ENCODE data around the gene GEMIN8.

The GEMIN8 gene, protein sequence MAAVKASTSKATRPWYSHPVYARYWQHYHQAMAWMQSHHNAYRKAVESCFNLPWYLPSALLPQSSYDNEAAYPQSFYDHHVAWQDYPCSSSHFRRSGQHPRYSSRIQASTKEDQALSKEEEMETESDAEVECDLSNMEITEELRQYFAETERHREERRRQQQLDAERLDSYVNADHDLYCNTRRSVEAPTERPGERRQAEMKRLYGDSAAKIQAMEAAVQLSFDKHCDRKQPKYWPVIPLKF

DNA sequence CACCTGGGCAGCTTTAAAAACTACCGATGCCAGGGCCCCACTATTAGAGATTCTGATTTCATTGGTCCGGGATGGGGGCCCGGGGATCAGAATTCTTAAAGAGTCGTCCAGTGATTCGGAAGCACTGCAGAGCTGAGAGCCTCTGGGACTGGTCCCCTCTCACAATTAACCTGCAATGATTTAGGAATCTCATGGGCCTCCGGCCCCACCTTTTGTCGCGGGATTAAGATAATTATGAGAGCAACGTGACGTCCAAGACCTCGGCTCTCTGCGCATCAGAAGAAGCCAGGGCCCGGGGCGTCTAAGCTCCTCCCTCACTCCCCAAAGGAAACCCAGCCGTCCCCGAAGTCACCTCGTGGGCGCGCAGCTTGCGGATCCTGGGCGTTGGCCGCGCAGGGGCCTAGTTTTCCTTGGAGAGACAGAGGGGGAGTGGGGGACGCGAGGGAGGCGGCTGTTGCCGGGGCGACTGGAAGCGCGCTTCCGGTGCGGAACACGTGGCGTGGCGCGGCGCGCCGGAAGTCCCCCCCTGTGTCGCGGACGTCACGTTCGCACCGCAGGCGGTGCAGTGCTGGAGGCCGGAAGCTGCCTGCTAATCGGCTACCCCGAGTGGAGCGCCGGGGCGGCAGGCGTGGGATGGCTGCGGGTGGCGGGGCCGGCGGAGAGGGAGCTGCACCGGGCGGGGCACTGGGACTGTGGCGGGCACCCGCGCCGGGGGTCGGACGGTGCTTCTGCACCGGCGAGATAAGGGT is at the start of gene GEMIN8:
Gene GEMIN8, minus strand, starts transcription at position 468 of the 749 bp plus-strand sequence. CDS start 8,414 bp downstream, outside the sequence.
- DNase-seq (ENCODE audit: low read depth in 3 of 3), result peak; percentile 64 to 75 (median 71)

DNA sequence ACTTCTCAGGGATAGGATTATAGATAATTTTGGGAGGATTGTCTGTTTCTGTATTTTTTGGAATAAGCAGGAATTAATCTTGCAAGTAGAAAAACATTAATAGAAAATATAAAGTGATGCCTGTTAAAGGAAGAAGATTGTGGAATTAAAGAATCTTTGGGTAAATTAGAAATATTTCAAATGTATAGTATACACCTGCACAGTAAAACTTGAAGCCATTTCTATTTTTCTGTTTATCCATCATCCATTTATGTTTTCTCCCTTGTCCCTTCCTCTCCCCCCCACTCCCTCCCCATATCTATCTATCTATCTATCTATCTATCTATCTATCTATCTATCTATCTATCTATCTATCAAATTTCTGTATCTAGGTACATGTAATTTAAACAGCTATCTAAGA is 46.9 kb upstream of the GEMIN8 start:
- DNase-seq (ENCODE audit: low read depth in 3 of 3), result no peak

DNA sequence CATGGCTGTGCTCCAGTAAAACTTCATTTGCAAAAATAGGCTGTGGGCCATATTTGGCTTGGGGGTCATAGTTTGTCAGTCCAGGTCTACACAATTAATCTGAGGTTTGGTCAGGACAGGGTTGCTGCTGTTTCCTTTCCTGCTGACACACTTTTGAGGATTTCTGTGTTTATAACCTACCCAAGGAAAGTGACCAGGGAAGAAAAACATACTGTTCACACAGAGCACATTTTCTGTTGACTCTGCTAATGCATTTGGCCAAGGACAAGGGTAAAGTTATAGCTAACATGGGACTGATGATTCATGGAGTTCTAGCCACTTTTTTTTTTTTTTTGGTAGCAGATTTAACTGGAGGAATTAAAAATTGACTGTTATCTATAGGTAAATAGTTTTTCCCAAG is 43.9 kb upstream of the GEMIN8 start:
- DNase-seq (ENCODE audit: low read depth in 3 of 3), result no peak

DNA sequence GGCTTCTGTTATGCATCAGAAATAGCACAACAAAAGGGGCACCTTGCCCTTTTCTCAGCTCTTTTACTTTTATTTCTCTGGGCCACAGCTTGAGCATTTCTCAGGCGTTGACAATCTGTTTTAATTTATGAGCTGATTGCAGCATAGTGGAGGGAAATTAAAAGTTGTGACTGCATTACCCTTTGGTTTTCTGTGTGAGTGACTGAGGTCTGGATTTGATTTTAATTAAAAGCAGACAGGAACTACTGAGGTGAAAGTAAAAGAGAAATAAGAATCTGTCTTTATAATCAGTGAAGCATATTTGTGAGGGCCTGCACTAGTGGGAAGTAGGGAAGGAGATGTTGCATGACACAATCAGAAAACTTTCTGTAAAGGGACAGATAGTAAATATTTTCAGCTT is 43.4 kb upstream of the GEMIN8 start:
- no peak for DNase-seq (ENCODE audit: low read depth in 3 of 3)

DNA sequence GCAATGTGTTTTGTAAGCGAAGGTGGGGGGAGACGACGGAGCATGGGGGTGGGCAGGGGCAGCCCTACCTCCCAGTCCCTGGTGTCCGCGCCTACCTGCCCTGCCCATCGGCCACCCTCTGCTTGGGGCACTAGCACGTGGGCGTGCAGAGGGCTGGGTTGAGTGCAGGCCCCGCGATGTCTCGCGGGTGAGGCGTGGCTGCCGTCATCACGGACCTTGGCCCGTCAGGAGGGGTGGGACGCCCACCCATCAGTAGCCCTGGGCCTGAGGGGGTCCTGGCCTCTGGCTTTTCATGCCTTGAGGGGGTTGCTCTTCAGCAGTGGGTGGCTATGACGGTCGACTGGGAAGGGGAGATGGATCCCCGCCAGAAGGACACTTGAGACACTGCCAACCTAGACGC is 36.1 kb upstream of the GEMIN8 start:
- DNase-seq (ENCODE audit: low read depth in 3 of 3), result no peak

DNA sequence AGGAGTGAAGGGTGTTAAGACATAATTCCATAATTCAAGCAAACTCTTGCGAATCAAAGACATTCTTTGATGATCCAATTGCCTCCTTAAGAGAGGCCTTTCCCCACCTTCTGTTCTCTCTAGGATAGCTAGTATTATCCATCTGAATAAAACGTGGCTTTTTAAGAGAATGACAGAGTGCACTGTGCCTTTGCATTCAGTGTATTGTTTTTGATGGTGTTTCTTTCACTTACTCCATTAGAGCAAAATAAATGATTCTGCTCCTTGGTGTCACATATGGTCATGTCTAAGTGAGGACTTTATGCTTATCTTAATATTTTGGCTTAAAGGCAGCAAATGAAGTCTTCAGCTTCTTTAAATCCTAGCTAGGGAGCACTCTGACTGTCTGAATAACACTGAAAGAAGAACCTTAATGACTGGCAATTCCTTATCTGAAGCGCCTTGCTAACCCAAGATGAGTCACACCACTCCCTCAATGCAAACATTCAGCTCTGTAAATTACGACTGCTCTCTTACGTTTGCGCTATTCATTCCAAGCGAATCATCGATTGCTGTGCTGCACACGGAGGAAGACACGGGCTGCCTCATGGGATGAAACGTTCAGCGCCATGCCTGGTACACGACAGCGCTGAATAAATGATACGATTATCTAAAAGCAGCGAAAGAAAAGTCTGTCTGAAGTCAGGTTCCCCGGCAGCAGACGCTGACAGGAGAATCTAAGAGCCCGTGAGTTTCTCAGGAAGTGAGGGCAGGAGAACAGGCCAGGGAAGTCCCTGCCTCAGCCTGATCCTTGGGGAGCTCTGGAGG is 35.1 kb upstream of the GEMIN8 start:
- DNase-seq (ENCODE audit: low read depth in 3 of 3), result no peak

DNA sequence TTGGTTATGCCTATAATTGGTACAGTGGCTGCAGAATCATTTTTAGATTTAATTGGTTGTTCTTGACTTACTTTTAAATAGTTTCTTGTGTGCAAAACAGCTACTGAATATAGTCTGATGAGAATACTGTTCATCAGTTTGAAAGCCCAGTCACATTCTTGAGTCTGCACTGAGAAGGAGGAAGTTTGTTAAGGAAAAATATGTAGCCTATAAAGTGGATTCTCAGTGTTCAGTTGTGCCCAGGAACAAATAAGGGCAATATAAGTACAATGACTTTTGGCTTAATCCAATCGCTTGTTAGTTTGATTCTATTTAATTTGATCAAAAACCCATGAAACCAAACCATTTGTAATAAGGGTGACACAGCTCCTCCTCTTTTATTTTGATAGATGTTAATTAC is 32.8 kb upstream of the GEMIN8 start:
- DNase-seq (ENCODE audit: low read depth in 3 of 3), result no peak

DNA sequence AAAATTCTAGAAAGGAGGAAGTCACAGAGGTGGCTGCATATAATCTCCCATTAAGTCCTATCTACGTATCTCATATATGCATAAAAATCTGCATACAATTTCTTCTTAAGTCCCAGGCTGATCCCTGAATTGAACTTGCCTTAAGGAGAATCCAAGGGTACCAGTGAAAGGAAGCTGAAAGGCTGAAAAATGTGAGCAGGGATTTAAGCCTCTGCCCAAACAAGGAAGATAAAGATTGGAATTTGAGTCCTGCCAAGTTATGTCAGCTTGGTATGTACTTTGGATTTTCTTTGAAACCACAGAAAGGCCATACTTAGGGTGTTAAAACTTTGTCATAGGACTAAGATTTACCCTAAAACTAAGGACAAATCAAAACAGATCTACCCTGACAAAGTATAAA is 26.5 kb upstream of the GEMIN8 start:
- no peak for DNase-seq (ENCODE audit: low read depth in 3 of 3)

DNA sequence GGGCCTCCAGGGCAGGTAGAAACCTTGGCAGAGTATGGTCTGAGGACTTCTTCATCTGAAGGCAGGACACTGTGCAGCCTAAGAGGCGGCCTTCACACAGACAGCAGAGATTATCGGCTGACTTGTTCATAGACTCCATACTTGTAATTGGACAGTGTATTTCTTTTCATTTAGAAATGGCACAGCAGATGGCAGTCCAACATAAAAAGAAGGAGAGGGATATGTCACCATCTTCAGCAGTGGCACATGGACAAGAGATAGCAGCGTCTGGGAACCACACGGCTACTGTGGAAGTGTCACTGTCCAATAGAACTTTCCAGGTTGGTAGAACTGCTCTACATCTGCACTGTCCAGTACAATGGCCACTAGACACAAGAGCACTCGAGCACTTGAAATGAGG is 21.7 kb upstream of the GEMIN8 start:
- no peak for DNase-seq (ENCODE audit: low read depth in 3 of 3)

DNA sequence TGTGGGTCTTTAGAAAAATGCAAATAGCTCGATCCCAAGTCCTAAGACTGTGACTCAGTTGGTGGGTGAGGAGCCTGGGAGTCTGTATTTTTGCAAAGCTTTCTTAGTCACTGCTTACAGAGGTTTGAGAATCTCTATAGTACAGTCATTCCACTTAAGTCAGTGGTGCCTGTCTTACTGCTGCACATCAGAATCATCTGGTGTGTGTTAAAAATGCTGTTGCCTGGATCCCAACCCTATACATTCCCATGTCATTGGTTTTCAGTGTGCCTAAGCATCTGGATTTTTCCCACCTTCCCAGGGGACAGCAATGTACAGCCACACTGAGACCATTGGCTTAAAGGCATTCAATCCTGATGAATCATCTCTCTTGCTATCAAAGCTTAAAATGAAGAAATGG is 21.0 kb upstream of the GEMIN8 start:
- DNase-seq (ENCODE audit: low read depth in 3 of 3), result no peak

DNA sequence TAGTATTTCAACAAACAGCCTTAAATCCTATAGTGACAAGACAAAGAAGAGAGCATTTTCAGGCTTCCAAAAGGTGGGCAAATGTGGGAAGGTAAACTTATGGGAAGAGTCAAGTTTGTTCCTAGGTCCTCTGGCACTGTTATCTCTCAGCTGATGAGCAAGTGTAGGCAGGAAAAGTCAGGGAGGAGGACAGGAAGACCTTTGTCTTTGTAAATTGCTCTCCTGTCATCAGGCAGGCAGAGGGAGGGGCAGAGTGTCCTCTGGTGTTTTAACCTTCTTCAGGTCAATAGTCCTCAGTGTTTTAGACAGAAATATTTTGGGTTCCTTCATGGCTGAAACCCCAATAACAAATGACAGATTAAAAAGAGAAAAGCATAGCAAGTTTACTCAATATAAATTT is 13.5 kb upstream of the GEMIN8 start:
- DNase-seq (ENCODE audit: low read depth in 3 of 3), result no peak

DNA sequence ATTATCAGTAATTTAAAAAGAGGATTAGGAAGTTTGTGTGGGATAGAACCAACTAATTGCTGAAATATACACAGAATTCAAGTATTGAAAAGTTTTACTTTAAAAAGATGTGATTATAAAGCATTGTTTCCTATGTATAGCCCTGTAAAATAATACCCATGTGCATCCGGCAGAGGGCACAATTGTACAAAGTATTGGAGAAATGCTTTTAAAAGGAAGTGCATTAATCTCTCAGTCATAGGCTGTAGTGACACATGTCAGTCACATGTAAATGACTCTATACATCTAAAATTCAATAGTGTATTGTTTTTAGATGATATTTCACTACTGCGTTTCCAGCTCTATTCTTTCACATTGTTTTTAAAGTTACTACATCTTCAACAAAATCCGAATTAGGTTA is 9.7 kb upstream of the GEMIN8 start:
- peak in 2 of 3 donors; percentile 27 to 47 for DNase-seq (ENCODE audit: low read depth in 3 of 3)

DNA sequence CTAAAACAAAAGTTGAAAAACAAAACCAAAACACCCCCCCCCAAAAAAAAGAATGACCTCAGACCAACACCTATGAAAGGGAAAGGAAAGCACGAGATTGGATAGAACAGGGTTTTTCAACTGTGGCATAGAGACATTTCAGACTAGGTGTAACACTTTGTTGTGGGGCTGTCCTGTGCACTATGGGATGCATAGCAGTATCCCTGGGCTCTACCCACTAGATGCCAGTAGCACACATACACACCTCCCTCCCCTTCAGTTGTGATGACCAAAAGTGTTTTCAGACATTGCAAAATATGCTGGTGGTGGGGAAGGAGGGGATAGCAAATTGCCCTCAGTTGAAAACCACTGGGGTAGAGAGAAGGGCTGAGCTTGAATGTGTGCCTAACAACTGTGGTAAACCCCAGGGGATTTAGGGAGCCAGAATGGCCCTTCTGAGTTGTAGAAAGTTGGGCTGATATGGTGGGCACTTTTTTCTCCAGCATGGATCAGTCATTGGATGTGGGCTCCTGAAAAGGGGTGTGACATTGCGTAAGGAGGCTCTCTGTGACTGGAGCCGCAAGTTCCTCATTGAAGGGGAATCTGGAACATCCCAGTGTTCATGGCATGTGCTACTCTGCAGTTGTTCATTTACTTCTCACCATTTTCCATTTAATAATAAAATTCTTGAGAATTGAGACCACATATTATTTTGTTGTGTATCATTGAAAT is 8.8 kb upstream of the GEMIN8 start:
- DNase-seq (ENCODE audit: low read depth in 3 of 3), result no peak

DNA sequence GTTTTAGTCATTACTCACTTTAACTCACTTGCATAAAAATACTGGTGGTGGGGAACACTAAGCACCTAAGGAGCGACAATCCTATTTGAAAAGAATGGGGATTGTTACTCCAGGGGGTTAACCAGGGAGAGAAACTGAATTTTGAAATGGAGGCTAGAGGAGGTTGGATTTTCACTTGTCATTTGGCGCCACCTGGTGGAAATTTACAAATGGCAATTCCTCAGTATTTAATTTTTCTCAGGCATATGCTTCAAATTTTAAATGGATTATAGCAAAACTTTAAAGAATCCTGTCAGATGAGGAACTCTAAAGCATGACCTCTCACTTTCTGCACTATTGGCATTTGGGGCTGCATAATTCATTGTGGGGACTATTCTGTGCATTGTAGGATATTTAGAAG is 2.7 kb upstream of the GEMIN8 start:
- DNase-seq (ENCODE audit: low read depth in 3 of 3), result peak in 2 of 3 donors; percentile 32 to 47

DNA sequence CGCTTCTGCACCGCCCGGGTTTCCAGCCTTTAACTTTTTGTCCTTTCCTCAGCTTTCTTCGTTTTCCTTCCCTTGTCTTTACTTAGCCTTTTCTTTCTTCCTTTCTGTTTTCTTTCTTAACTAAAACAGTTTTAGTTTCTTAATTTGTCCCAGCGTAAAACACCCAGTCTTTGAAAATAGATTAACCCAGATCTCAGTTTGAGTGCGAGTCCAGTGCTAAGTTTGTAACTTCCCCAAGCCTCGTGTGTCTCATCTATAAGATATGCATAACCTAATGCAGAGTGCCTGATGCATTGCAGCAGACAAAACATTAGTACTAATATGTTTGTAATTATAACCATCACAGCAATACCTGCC is 460 bp upstream of the GEMIN8 start:
- no peak for DNase-seq (ENCODE audit: low read depth in 3 of 3)

DNA sequence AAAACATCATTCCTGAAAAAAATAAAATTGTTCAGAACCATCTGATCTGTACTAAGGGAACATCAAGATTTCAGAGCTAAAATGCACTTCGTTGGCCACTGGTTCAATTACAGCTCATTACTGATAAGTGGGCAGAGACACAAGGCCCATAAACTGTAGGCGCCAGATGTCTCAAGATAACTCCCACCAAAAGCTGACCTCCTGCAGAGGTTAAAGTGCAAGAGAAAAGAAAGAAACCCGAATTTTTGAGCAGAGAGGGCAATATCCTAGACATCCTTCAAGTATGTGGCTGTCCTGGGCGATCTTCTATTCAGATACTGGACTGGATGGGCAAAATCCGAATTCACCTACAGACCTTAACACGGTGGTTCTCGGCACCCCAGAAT is 660 bp downstream of the GEMIN8 start:
- DNase-seq (ENCODE audit: low read depth in 3 of 3), result no peak

DNA sequence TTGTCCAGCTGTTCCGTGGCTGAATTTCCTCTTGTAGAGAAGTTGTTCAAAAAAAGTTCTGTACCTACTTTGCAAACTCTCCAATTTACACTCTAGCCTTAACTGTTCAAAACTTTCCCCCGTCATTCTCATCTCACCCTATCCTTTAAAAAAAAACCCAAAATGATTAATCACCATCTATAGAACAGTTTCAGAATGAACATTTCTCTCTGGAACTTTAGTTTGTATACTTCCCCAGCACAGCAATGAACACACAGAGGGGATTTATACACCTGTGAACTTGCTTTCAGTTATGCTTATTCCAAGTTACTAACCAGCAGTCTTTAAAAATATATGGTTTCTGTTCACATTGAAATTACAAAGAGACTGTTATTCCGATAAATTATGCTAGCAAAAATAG is 1.2 kb downstream of the GEMIN8 start:
- DNase-seq (ENCODE audit: low read depth in 3 of 3), result no peak

DNA sequence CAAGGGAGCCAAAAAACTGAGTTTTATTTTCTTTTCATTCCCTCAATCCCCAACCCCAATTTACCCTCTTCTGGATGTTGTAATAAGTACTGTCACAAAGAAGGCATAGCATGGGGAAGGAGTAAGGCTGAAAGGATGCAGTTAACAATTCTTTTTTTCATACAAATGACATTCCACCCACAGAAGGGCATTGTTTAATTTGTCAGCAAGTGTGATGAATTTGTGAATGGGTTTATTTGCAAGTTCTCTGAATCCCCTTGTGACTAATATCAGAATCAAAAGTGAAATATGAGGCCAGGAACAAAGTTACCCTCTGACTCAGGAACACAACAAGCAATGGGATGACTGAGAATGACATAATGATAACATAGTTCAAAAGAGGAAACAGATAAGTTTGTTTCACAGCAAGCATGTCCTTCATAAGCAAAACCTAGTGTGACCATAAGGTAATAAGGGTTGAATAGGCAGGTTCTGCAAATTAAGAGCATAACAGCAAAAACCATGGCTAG is 2.1 kb downstream of the GEMIN8 start:
- DNase-seq (ENCODE audit: low read depth in 3 of 3), result no peak

DNA sequence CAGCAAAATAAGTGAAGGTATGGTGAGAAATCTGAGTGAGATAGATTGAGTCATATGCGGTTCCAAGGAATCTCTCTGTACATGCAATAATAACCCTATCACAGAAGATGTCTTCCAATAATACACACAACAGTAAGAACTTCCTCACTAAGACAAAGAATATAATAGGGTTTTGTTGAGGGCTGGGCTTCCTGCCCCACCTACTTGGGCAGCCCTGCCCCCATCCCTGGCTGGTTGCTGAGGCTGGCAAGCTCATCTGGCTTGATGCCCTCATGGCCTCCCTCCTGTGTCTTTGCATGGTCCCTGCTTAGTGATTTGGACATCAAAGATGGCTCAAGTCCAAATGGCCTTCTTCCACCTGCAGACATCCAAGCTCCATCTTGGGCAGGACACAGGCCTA is 2.7 kb downstream of the GEMIN8 start:
- no peak for DNase-seq (ENCODE audit: low read depth in 3 of 3)

DNA sequence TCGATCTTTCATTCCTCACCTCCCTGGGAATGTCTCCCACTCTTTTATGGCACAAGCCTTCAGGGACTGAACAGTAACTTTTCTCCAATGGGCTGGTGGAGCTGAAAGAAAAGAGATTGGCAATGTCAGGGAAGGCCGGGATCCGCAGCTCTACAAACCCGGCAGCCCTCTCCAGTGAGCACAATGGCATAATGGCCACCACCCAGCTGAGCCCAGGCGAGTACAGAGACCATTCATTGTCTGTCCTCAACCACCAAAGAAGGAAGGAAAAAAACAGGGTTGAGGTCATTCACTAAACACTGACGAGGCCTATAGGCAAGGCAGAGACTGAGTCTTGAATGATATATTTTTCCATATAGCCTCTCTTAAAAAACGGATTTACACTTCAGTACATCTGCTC is 3.6 kb downstream of the GEMIN8 start:
- no peak for DNase-seq (ENCODE audit: low read depth in 3 of 3)

DNA sequence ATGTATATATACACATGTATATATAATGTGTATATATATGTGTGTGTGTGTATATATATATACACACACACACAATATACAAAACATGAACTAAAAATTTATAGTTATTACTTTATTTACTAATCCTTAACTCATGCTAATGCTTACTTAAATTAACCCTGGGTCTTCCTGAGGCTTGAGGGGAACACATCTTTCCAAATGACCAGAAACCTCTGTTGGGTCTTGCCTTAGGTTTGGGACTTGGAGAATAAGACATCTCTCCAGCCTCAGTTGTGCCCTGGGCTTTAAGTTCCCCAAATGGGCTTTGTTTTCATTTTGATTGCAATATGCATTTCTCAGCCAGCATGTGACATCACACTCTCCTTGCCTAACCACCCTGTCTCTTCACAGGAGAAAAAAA is 7.7 kb downstream of the GEMIN8 start:
- no peak for DNase-seq (ENCODE audit: low read depth in 3 of 3)

DNA sequence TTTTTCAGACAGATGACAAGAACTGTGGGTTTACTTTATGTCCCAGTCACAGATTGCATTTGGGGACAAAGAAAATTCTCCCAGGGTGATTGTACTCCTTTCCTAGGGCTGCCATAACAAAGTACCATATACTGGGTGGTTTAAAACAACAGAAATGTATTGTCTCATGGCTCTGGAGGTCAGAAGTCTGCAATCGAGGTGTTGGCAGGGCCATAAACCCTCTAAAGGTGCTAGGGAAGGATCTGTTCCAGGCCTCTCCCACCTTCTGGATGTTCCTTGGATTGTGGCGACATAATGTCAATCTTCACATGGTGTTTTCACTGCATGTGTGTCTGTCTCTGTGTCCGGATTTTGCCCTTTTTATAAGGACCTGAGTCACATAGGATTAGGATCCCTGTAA is 12.3 kb downstream of the GEMIN8 start:
- DNase-seq (ENCODE audit: low read depth in 3 of 3), result no peak

Data from stimulated activated CD4-positive, alpha-beta T cell treated with anti-CD3 and anti-CD28 coated beads, TNF-alpha, amount 100 ng/mL, for 48 hours (primary cell).